Neural crest cell (in vitro differentiated cells): Measurements from ENCODE around the gene OR52B4. TPM values are rescaled to one million over a fixed set of nuclear protein-coding genes. Genes with fewer than 3 reads are reported as not detected.
A peak's percentile ranks its signal among the peaks of the same experiment; 100 is the strongest.
"Not testable (repeated sequence)": the region's sequence is repeated elsewhere in the genome, so short reads cannot be mapped to it uniquely, and the experiment has no call there.

ENCODE experiments used
- DNase-seq: peaks from one replicate; pipeline ENCODE4 v3.0.0; 2021; ENCODE audit warnings: low read depth, mixed read lengths, low spot score
- H3K27ac Mint-ChIP-seq: one replicate; pipeline ENCODE4 v1.8.0; 2021; ENCODE audit warnings: mild to moderate bottlenecking, mixed read lengths; ENCODE audit not compliant: unreplicated experiment
- H3K27me3 Mint-ChIP-seq: 2 replicates; pipeline ENCODE4 v1.8.0; 2021; ENCODE audit warnings: low read depth, mild to moderate bottlenecking, mixed read lengths
- H3K36me3 Mint-ChIP-seq: 2 replicates; pipeline ENCODE4 v1.8.0; 2021; ENCODE audit warnings: low read depth, mild to moderate bottlenecking, mixed read lengths
- H3K4me1 Mint-ChIP-seq: 2 replicates; pipeline ENCODE4 v1.8.0; 2021; ENCODE audit warnings: mixed read lengths
- H3K4me3 Mint-ChIP-seq: one replicate; pipeline ENCODE4 v1.8.0; 2021; ENCODE audit warnings: mild to moderate bottlenecking, mixed read lengths
- H3K9me3 Mint-ChIP-seq: 2 replicates; pipeline ENCODE4 v1.8.0; 2021; ENCODE audit warnings: mixed read lengths
- CTCF ChIP-seq: fragments of 200-600 bp; sonication (generic); conservative IDR thresholded peaks from 2 replicates; pipeline ENCODE4 v1.5.0; 2021; ENCODE audit warnings: antibody characterized with exemption, mild to moderate bottlenecking
- total RNA-seq: library from RNA; stranded (reverse); gene quantifications from 2 replicates; pipeline ENCODE4 v1.2.1, GENCODE V29; 2021

Gene OR52B4
- total RNA-seq, 1 donor from 2014 or later, result not detected

- Mint-ChIP-seq H3K9me3 (no peaks in the 10 kb centered on the region), H3K36me3 (peaks cover 38% of the 10 kb centered on the region), H3K4me1 (peaks cover 11% of the 10 kb centered on the region), H3K4me3 (no peak overlapping the region), H3K27me3 (no peaks in the 10 kb centered on the region), H3K27ac (peak overlapping the region; percentile 12)
- DNase-seq, result no peak
- no peak for TF ChIP-seq CTCF
These were observed 20.0 kb upstream of the OR52B4 start for GRCh38 chr11:4388221-4388620.

- Mint-ChIP-seq H3K36me3 (peaks cover 38% of the 10 kb centered on the region), H3K4me1 (no peaks in the 10 kb centered on the region), H3K9me3 (no peaks in the 10 kb centered on the region), H3K27ac (no peak overlapping the region), H3K4me3 (no peak overlapping the region), H3K27me3 (no peaks in the 10 kb centered on the region)
- TF ChIP-seq CTCF, result no peak
- DNase-seq, result no peak
These were observed 18.0 kb upstream of the OR52B4 start for GRCh38 chr11:4385978-4386740.

GRCh38 chr11:4381901-4382300 is 13.7 kb upstream of the OR52B4 start:
- H3K9me3 Mint-ChIP-seq, result no peaks in the 10 kb centered on the region
- no peaks in the 10 kb centered on the region for H3K4me1 Mint-ChIP-seq
- no peak for TF ChIP-seq CTCF
- no peak overlapping the region for H3K4me3 Mint-ChIP-seq
- H3K36me3 Mint-ChIP-seq, result peaks cover 15% of the 10 kb centered on the region
- no peaks in the 10 kb centered on the region for H3K27me3 Mint-ChIP-seq
- H3K27ac Mint-ChIP-seq, result no peak overlapping the region
- no peak for DNase-seq

GRCh38 chr11:4375431-4376140 is 7.4 kb upstream of the OR52B4 start:
- Mint-ChIP-seq H3K27me3 (peaks cover 9% of the 10 kb centered on the region), H3K4me1 (no peaks in the 10 kb centered on the region), H3K27ac (no peak overlapping the region), H3K36me3 (no peaks in the 10 kb centered on the region), H3K9me3 (no peaks in the 10 kb centered on the region), H3K4me3 (no peak overlapping the region)
- no peak for TF ChIP-seq CTCF
- DNase-seq, result no peak

GRCh38 chr11:4370166-4370565 is 2.0 kb upstream of the OR52B4 start:
- DNase-seq, result no peak
- Mint-ChIP-seq H3K4me1 (no peaks in the 10 kb centered on the region), H3K9me3 (no peaks in the 10 kb centered on the region), H3K27me3 (peaks cover 19% of the 10 kb centered on the region), H3K27ac (no peak overlapping the region), H3K4me3 (no peak overlapping the region), H3K36me3 (no peaks in the 10 kb centered on the region)
- TF ChIP-seq CTCF, result no peak

- H3K9me3 Mint-ChIP-seq, H3K27me3 Mint-ChIP-seq, H3K36me3 Mint-ChIP-seq, H3K4me1 Mint-ChIP-seq, H3K27ac Mint-ChIP-seq, H3K4me3 Mint-ChIP-seq, DNase-seq: not testable (repeated sequence)
These were observed 20.0 kb downstream of the OR52B4 start for GRCh38 chr11:4348142-4348541.

- DNase-seq, H3K27ac Mint-ChIP-seq, H3K4me3 Mint-ChIP-seq: not testable (repeated sequence)
These were observed 22.8 kb downstream of the OR52B4 start for GRCh38 chr11:4345366-4345765.

GRCh38 chr11:4334356-4334755 is 33.8 kb downstream of the OR52B4 start:
- H3K4me3 Mint-ChIP-seq, H3K9me3 Mint-ChIP-seq, H3K27ac Mint-ChIP-seq, DNase-seq, H3K36me3 Mint-ChIP-seq, H3K4me1 Mint-ChIP-seq: not testable (repeated sequence)
- peaks cover 11% of the 10 kb centered on the region for H3K27me3 Mint-ChIP-seq

More at GRCh38 chr11:4345366-4345765, 22.8 kb downstream of the OR52B4 start:
- H3K9me3 Mint-ChIP-seq, H3K4me1 Mint-ChIP-seq, H3K36me3 Mint-ChIP-seq, H3K27me3 Mint-ChIP-seq: not testable (repeated sequence)
